HG02981 (cell line): ENCODE results near the gene GAL.

Experiments
- ATAC-seq: cut with Tn5 transposase; IDR thresholded peaks from one replicate; pipeline ENCODE4 v1.9.1; 2021; ENCODE audit warnings: mild to moderate bottlenecking, moderate library complexity; ENCODE audit not compliant: unreplicated experiment

GAL gene

GRCh38 chr11:68680541-68681231, 3.7 kb upstream of the GAL start:
- no peak for ATAC-seq

DNA sequence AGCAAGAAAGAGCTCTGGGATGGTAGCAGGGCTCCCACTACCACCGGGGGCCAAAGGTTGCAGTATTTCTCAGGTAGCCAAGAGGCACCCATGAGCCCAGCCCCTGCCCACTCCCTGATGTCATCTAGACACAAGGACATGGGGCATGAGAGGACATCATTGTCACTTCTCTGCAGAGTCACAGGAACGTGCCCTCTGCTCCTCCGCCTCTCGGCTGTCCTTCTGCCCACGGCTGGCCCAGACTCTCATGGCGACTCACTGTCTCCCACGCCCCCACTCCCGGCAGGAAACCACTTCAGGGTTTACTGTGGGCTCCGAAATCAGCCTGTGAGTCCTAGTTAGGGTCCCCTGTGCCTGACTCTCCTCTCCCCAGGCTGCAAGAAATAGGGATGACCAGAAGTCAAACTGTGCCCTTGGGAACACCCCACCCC, 1.8 kb upstream of the GAL start:
- no peak for ATAC-seq

- ATAC-seq = no peak
Observed at GRCh38 chr11:68683121-68683520, 1.2 kb upstream of the GAL start.

DNA sequence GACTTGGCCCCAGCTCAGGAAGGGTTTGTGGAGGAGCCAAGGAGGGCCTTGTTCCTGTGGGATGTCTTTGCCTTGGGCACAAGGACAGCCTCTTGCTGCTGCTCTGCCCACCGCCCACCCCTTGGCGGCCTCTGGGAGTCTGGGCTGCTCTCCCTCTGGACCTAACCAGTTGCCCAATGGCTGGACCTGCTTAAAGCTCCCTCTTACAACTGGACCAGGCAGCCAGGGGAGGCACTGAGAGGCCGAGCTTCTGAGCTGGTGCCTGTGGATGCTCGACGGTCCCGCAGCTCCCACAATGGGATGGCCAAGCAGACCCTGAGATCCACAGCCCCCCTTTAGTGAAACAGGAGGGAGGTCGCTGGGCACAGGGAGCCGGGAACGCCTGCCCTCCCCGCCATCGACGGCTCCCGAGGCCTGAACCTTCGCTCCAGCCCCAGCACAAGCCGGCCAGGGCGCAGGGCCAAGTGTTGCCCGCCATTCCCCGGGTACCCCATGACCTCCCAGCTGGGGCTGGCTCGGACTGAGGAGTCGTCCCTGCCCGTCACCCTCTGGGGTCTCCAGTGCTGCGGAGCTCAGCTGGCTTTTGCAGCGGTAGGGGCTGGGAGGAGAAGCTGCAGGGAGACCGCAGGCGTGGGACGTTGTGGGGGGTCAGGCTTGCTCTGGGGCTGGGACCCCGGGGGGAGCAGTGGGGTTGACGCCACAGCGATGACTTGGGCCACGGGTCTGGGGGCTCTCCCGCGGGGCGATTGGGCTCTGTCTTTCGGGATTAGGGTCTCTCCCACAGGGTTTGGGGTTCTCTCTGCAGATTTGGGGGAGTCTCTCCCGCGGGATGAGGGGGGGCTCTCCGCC, 584 bp upstream of the GAL start:
- ATAC-seq = no peak

DNA sequence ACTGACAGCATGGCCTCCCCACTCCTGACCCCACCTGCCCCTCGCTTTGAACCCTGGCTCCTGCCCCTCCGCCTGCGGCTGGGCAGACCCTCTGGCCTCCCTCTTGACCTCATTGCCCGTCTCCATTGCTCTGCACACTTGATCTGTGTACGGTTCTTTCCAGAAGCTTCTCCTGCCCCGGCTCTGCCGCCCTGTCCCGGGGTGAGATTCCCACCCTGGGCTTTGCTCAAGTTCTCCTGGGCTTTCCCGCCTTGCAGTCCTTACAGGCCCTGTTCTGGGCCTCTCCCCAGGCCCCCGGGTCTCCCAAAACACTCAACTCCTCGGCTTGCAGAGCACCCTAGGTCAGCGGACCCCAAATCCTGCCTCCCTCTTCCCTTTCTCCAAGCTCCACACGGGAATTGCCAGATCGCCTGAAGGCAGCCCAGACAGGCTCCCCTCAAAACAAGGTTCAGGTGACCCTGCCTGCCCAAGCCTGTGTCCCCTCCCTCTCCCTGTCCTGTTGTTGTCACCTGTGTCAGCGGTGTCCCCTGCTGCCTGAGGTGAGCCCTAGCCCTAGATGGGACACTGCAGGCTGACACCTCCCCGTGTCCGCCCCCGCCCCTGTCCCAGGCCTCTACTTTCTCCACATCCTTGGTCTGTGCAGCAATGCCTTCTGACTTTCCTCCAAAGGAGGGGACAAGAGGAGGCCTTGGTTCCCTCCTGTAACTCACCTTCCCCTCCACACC, 1.5 kb downstream of the GAL start:
- no peak for ATAC-seq

DNA sequence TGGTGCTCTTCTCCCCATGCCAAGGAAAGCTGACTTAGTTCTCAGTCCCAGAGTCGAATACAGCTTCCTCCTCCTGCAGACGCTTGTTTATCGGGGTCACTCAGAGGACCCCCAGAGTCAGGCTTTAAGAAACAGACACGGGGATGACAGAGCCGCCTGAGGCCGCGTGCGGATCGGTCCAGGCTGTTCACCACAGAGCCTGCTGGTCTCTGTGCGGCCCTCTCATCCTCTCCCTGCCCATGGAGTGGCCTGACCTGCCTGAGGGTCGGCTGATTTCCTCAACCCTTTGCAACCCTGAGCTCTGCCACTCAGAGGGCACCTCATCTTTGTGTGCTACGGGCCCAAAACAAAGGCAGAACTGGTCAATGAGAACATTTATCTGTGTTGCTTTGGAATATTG, 2.1 kb downstream of the GAL start:
- ATAC-seq = no peak

DNA sequence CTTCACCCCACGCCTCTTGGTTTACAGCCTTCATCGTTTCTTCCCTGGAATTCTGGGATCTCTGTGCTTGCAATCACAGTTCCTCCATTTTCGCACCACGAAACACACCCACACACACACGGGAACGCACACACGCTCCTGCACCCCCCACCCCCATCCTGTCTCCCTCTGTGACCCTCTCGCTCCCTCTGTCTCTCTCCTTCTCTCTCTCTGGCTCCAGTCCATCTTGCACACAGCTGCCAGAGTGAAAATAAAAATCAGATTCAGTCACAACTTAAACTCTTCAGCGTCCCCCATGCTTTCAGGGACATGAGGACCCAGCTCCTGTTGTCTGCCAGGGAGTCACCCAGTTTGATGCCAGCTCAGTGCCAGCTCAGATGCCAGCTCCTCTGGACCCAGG, 3.0 kb downstream of the GAL start:
- no peak for ATAC-seq

GRCh38 chr11:68687986-68688385, 3.6 kb downstream of the GAL start:
- no peak for ATAC-seq

DNA sequence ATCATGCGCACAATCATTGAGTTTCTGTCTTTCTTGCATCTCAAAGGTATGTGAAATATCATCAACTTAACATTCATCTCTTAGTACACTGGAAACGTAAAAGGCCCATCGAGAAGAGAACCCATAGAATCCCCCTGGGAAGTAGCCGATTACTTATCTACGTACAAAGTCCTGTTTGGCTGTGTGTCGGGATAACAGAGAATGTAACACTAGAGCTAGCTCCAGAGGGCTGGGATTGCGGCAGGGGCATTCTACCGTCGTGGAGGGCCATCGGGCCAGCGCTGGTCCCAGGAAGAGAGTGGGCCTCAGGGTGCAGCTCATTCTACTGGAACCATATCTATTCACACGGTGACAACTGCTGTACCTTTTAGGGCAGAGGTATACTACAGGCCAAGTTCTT, 4.5 kb downstream of the GAL start:
- ATAC-seq = no peak

GRCh38 chr11:68689737-68690625, 5.6 kb downstream of the GAL start:
- ATAC-seq = no peak

DNA sequence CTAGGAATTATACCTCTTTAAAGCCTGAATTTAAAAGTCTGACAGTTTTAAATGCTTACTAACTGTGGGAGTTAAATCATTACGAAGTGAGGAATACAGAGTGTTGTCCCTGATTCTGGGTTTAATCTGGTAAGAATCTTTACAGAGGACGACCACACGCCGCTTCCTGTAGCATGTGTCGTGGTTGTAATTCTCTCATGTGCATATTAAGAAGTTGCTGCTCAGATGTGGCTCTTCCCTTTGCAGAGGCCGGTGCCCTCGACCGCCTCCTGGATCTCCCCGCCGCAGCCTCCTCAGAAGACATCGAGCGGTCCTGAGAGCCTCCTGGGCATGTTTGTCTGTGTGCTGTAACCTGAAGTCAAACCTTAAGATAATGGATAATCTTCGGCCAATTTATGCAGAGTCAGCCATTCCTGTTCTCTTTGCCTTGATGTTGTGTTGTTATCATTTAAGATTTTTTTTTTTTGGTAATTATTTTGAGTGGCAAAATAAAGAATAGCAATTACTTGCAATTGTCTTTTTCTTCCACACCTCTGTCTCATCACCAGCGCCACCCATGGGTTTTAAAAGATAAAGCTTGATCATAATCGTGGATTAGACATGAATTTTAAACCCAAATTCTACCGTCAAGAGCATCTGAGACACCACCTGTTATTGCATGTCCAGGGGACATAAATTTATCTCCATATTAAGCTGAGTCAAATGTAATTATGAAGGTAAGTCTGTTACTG, 6.5 kb downstream of the GAL start:
- no peak for ATAC-seq

DNA sequence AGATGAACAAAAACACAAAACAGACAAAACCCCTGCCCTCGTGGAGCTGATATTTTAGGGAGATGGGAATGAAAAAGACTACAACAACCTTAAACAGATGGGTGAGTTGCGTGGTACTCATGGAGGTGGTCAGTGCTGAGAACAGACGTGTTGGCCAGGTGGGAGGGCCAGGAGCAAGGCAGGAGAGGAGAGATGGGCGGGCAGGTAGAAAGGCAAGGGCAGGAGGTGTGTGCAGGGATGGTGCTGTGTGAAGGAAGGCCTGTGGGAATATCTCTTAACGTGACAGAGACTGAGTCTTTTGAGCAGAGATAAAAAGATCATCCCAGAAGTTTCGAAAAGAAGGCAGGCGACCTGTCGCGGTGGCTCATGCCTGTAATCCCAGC, 7.0 kb downstream of the GAL start:
- no peak for ATAC-seq

- ATAC-seq = no peak
Observed at GRCh38 chr11:68692115-68692514, 7.8 kb downstream of the GAL start.

DNA sequence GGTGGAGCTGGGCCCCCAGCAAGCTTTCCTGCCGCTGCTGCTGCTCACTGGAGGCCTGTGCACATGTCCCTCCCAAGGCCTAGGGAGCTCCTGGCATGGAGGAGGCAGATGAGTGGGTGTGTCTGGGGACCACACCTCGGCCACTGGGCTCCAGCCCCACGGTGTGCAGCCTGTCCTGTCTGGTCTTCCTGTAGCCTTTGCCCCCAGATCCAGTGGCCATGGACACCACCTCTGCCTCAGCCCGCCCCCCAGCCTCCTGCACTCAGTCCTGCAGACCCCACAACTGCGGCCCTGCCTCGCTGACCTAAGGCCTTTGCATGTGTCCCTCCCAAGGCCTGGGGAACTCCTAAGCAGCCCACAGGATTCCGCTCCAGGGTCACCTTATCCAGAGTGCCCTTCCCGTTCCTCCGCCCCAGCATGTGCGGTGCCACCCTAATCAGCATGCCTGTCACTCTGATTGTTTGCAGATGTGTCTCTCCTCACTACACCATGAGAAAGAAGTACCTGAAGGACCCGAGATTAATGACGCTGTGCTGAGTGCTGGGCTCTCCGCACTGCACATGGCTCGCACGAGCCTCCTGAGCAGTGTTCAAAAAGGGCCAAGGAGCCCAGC, 8.6 kb downstream of the GAL start:
- no peak for ATAC-seq

- no peak for ATAC-seq
Observed at GRCh38 chr11:68693484-68693882, 9.1 kb downstream of the GAL start.

DNA sequence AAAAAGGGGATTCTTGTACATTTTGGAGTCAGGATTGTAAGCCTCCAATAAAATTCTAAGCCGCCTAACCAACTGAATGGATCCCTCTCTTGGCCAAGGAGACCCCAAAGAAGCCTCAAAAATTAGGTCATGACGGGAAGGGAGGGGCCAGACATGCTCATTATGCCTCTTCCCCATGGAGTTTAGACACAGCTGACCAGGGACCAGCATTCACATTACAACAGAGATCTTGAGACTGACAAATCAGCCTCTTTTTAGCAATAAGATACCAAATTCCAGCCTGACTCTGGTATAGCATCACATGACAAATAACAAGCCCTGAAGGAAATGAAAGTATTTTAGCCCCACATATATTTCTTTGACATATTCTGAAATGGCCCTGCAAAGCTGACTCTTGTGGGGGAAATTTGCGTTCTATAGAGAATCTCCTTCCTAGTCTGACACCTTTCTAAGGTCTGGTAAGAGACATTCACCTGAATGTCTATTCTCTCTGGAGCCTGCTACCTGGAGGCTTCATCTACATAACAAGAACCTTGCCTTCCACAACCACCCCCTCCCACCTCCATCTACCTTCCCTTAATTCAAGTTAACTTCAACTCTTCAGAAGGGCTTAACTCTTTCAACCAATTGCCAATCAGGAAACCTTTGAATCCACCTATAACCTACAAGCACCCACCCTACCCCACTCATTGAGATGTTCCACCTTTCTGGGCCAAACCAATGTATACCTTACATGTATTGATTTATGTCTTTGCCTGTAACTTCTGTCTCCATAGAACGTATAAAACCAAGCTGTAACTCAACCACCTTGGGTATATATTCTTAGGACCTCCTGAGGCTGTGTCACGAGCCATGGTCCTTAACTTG, 10.3 kb downstream of the GAL start:
- no peak for ATAC-seq

- no peak for ATAC-seq
Observed at GRCh38 chr11:68695531-68695930, 11.2 kb downstream of the GAL start.

- ATAC-seq = no peak
Observed at GRCh38 chr11:68698993-68699392, 14.6 kb downstream of the GAL start.

- no peak for ATAC-seq
Observed at GRCh38 chr11:68704887-68705286, 20.5 kb downstream of the GAL start.
